Measurements from ENCODE around the gene IMMT. TPM values are rescaled to one million over a fixed set of nuclear protein-coding genes. Genes with fewer than 3 reads are reported as not detected.

Gene IMMT
- total and polyA plus RNA-seq, 11 donors = 62.0 to 315 (median 219) TPM

- 71 to 88% (median 76%) methylated on average over 1 of the region's 1 CpG for WGBS, 4 donors
Observed at GRCh38 chr2:86175828-86176227, 19.4 kb downstream of the IMMT start.

GRCh38 chr2:86174445-86174844, 20.8 kb downstream of the IMMT start:
- H3K36me3 ChIP-seq = peaks cover 0 to 100% (median 90%) of the 10 kb centered on the region in 9 donors
- H3K9me3 ChIP-seq = no peaks in the 10 kb centered on the region
- H3K4me3 ChIP-seq = no peak overlapping the region
- ATAC-seq = no peak
- intact Hi-C loops (cut with DNase I) = loop anchor here in 2 of 10 donors (10.0 kb wide), 1 partner anchor 50 kb away; no protein-coding TSS in a partner anchor
- DNase-seq = no peak
- no peak for TF ChIP-seq POLR2A (IDR thresholded peaks at IDR 0.05)
- TF ChIP-seq, protein P1, sequence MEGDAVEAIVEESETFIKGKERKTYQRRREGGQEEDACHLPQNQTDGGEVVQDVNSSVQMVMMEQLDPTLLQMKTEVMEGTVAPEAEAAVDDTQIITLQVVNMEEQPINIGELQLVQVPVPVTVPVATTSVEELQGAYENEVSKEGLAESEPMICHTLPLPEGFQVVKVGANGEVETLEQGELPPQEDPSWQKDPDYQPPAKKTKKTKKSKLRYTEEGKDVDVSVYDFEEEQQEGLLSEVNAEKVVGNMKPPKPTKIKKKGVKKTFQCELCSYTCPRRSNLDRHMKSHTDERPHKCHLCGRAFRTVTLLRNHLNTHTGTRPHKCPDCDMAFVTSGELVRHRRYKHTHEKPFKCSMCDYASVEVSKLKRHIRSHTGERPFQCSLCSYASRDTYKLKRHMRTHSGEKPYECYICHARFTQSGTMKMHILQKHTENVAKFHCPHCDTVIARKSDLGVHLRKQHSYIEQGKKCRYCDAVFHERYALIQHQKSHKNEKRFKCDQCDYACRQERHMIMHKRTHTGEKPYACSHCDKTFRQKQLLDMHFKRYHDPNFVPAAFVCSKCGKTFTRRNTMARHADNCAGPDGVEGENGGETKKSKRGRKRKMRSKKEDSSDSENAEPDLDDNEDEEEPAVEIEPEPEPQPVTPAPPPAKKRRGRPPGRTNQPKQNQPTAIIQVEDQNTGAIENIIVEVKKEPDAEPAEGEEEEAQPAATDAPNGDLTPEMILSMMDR (IDR thresholded peaks at IDR 0.05) = no peak
- H3K27me3 ChIP-seq = no peaks in the 10 kb centered on the region
- H3K27ac ChIP-seq = no peak overlapping the region
- H3K4me1 ChIP-seq = peaks cover 0 to 29% (median 21%) of the 10 kb centered on the region in 12 donors
- 61 to 70% (median 66%) methylated on average over 2 of the region's 2 CpGs for WGBS, 4 donors

More at GRCh38 chr2:86175828-86176227, 19.4 kb downstream of the IMMT start:
- H3K27ac ChIP-seq = peak overlapping the region in 1 of 12 donors; percentile 22
- H3K4me1 ChIP-seq = peaks cover 0 to 29% (median 21%) of the 10 kb centered on the region in 12 donors
- no peak for DNase-seq
- intact Hi-C loops (cut with DNase I) = loop anchor here in 2 of 10 donors (10.0 kb wide), 1 partner anchor 51 kb away; no protein-coding TSS in a partner anchor
- H3K9me3 ChIP-seq = no peaks in the 10 kb centered on the region
- H3K36me3 ChIP-seq = peaks cover 0 to 99% (median 89%) of the 10 kb centered on the region in 9 donors
- ATAC-seq = no peak
- no peak overlapping the region for H3K4me3 ChIP-seq
- TF ChIP-seq POLR2A (IDR thresholded peaks at IDR 0.05) = no peak
- TF ChIP-seq, protein P1 (IDR thresholded peaks at IDR 0.05) = no peak
- H3K27me3 ChIP-seq = no peaks in the 10 kb centered on the region

GRCh38 chr2:86172610-86173009, 22.7 kb downstream of the IMMT start:
- intact Hi-C loops (cut with DNase I) = loop anchor here in 2 of 10 donors (10.0 kb wide), 1 partner anchor 48 kb away; no protein-coding TSS in a partner anchor
- Histone ChIP-seq H3K36me3 (peaks cover 0 to 100% (median 90%) of the 10 kb centered on the region in 9 donors), H3K9me3 (no peaks in the 10 kb centered on the region), H3K27me3 (no peaks in the 10 kb centered on the region), H3K4me3 (no peak overlapping the region), H3K27ac (no peak overlapping the region), H3K4me1 (peaks cover 0 to 29% (median 21%) of the 10 kb centered on the region in 12 donors)
- ATAC-seq (no peak), DNase-seq (no peak)
- TF ChIP-seq, protein P1 (IDR thresholded peaks at IDR 0.05) = no peak
- TF ChIP-seq POLR2A (IDR thresholded peaks at IDR 0.05) = no peak
- WGBS, 4 donors = 23 to 94% (median 58%) methylated on average over 2 of the region's 2 CpGs

GRCh38 chr2:86171295-86171694, 24.0 kb downstream of the IMMT start:
- Histone ChIP-seq H3K27me3 (no peaks in the 10 kb centered on the region), H3K4me3 (no peak overlapping the region), H3K4me1 (peaks cover 0 to 23% (median 19%) of the 10 kb centered on the region in 12 donors), H3K36me3 (peaks cover 0 to 100% (median 90%) of the 10 kb centered on the region in 9 donors), H3K9me3 (no peaks in the 10 kb centered on the region), H3K27ac (no peak overlapping the region)
- no peak for TF ChIP-seq POLR2A (IDR thresholded peaks at IDR 0.05)
- TF ChIP-seq, protein P1 (IDR thresholded peaks at IDR 0.05) = no peak
- ATAC-seq = no peak
- intact Hi-C loops (cut with DNase I) = loop anchor here in 2 of 10 donors (10.0 kb wide), 1 partner anchor 46 kb away; no protein-coding TSS in a partner anchor
- 73 to 81% (median 77%) methylated on average over 3 of the region's 3 CpGs for WGBS, 4 donors
- DNase-seq = no peak
